Spleen (tissue), 11 donors: ENCODE results near the gene MAN1B1. TPM values are rescaled to one million over a fixed set of nuclear protein-coding genes. Genes with fewer than 3 reads are reported as not detected.

Experiments
- DNase-seq: peaks from one replicate; pipeline ENCODE4 v3.0.0-alpha.2; 2020
- H3K27ac ChIP-seq, 8 donors: fragments of 200-600 bp; sonication (generic) in 7 of 8; 1 replicate in 4 of 8; 2 replicates in 4 of 8; pipeline versions ENCODE4 v1.5.0 to v1.8.0; 2016 to 2021; ENCODE audit warnings: inconsistent platforms in 4 of 8, mild to moderate bottlenecking in 4 of 8, moderate library complexity in 1 of 8
- H3K27me3 ChIP-seq, 7 donors: fragments of 200-600 bp; sonication (generic) in 6 of 7; replicated peaks in 1 of 7; 1 replicate in 4 of 7; 2 replicates in 3 of 7; pipeline versions ENCODE4 v1.5.0 to v1.8.0; 2016 to 2021; ENCODE audit warnings: inconsistent platforms in 3 of 7, mild to moderate bottlenecking in 1 of 7
- H3K36me3 ChIP-seq, 6 donors: fragments of 200-600 bp; sonication (generic) in 5 of 6; 1 replicate in 4 of 6; 2 replicates in 2 of 6; pipeline versions ENCODE4 v1.5.0 to v1.8.0; 2016 to 2021; ENCODE audit warnings: inconsistent platforms in 2 of 6
- H3K4me1 ChIP-seq, 6 donors: fragments of 200-600 bp; sonication (generic) in 5 of 6; 1 replicate in 3 of 6; 2 replicates in 3 of 6; pipeline versions ENCODE4 v1.5.0 to v1.8.0; 2016 to 2021; ENCODE audit warnings: inconsistent platforms in 3 of 6
- H3K4me3 ChIP-seq, 8 donors: fragments of 200-600 bp; sonication (generic) in 7 of 8; 1 replicate in 4 of 8; 2 replicates in 4 of 8; pipeline versions ENCODE4 v1.5.0 to v1.8.0; 2016 to 2021; ENCODE audit warnings: inconsistent platforms in 4 of 8, mild to moderate bottlenecking in 4 of 8, moderate library complexity in 2 of 8
- H3K9me3 ChIP-seq, 8 donors: fragments of 200-600 bp; sonication (generic) in 7 of 8; 1 replicate in 4 of 8; 2 replicates in 4 of 8; pipeline versions ENCODE4 v1.5.0 to v1.8.0; 2016 to 2021; ENCODE audit warnings: inconsistent platforms in 4 of 8
- POLR2A ChIP-seq, 3 donors: fragments of 450-650 bp; IDR thresholded peaks; one replicate each; pipeline ENCODE4 v1.5.1; 2017; ENCODE audit warnings: antibody characterized with exemption in 3 of 3, mild to moderate bottlenecking in 1 of 3
- POLR2AphosphoS5 ChIP-seq, 3 donors: sonication (generic); formaldehyde crosslinking; IDR thresholded peaks; one replicate each; pipeline ENCODE4 v1.5.1; 2017; ENCODE audit warnings: antibody characterized with exemption in 3 of 3
- WGBS, 5 donors: extraction: QIAGEN DNeasy Blood & Tissue Kit in 3 of 5; methylation state at CpG; one replicate each; pipeline versions ENCODE4 v1.1.5 to v1.1.7; 2013 to 2018; 5-methylcytosine and 5-hydroxymethylcytosine counted together
- intact Hi-C: fragments of 100-400 bp; cut with DNase I; formaldehyde crosslinking; loops from one replicate; pipeline ENCODE4 v1.15.0; 2023; ENCODE audit warnings: low total_unique reads
- polyA plus RNA-seq, 3 donors: library from polyadenylated mRNA; stranded (reverse); fragments of 200-250 nt; gene quantifications; one replicate each; pipeline ENCODE4 v1.2.1, GENCODE V29; 2013
- total RNA-seq, 7 donors: library from RNA; depleted of rRNA in 3 of 7; stranded (reverse); fragments of >200 nt in 3 of 7; fragmentation: NEBNext Ultra II Directional in 4 of 7; extraction: Animal tissue kit (Norgen Biotek cat#: 25700) in 4 of 7; gene quantifications; one replicate each; pipeline versions ENCODE4 v1.1.0 to v1.2.1, GENCODE V29; 2016 to 2021
- TF ChIP-seq, protein P1 (sequence below), 11 experiments: fragments of 200-600 bp in 7 of 11; fragments of 450-650 bp in 4 of 11; sonication (generic) in 4 of 11; IDR thresholded peaks in 8 of 11; conservative IDR thresholded peaks in 3 of 11; 1 replicate in 7 of 11; 2 replicates in 4 of 11; pipeline versions ENCODE4 v1.4.0 to v1.8.0; 2016 to 2021; ENCODE audit warnings: antibody characterized with exemption in 11 of 11, inconsistent platforms in 4 of 11, mild to moderate bottlenecking in 1 of 11
- donor health status: healthy with polysubstance abuse.
- donor health status: DM: no; HTN: no; CAD: no; lungs with moderate emphysema.
- donor health status: DM: no; HTN: no; CAD: no.
- donor health status: Bipolar disorder and iron deficiency.
- donor health status: healthy.
- donor health status: DM: no; HTN: no; CAD: no.
- donor health status: DM: yes; HTN: yes; CAD: no.

MAN1B1 gene
- total and polyA plus RNA-seq, 10 donors: 43.2 to 112 (median 52.8) TPM

DNA sequence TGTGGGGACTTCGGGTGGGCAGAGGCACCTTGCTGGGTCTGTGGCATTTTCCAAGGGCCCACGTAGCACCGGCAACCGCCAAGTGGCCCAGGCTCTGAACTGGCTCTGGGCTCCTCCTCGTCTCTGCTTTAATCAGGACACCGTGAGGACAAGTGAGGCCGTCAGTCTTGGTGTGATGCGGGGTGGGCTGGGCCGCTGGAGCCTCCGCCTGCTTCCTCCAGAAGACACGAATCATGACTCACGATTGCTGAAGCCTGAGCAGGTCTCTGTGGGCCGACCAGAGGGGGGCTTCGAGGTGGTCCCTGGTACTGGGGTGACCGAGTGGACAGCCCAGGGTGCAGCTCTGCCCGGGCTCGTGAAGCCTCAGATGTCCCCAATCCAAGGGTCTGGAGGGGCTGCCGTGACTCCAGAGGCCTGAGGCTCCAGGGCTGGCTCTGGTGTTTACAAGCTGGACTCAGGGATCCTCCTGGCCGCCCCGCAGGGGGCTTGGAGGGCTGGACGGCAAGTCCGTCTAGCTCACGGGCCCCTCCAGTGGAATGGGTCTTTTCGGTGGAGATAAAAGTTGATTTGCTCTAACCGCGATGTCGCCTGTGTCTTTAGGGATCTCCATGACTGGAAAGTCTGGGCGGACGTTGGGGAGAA is 21.9 kb downstream of the MAN1B1 start:
- Histone ChIP-seq H3K9me3 (no peaks in the 10 kb centered on the region), H3K27me3 (no peaks in the 10 kb centered on the region), H3K4me3 (no peak overlapping the region), H3K27ac (no peak overlapping the region), H3K36me3 (peaks cover 0 to 97% (median 88%) of the 10 kb centered on the region in 6 donors), H3K4me1 (peaks cover 4 to 14% (median 10%) of the 10 kb centered on the region in 6 donors)
- WGBS, 5 donors: 87 to 93% (median 92%) methylated on average over 16 to 29 of the region's 29 CpGs
- no peak for DNase-seq
- TF ChIP-seq POLR2AphosphoS5 (IDR thresholded peaks at IDR 0.05): no peak
- TF ChIP-seq, protein P1, sequence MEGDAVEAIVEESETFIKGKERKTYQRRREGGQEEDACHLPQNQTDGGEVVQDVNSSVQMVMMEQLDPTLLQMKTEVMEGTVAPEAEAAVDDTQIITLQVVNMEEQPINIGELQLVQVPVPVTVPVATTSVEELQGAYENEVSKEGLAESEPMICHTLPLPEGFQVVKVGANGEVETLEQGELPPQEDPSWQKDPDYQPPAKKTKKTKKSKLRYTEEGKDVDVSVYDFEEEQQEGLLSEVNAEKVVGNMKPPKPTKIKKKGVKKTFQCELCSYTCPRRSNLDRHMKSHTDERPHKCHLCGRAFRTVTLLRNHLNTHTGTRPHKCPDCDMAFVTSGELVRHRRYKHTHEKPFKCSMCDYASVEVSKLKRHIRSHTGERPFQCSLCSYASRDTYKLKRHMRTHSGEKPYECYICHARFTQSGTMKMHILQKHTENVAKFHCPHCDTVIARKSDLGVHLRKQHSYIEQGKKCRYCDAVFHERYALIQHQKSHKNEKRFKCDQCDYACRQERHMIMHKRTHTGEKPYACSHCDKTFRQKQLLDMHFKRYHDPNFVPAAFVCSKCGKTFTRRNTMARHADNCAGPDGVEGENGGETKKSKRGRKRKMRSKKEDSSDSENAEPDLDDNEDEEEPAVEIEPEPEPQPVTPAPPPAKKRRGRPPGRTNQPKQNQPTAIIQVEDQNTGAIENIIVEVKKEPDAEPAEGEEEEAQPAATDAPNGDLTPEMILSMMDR (IDR thresholded peaks at IDR 0.05 in 8 of 11, conservative IDR thresholded peaks at IDR 0.05 in 3 of 11): no peak
- TF ChIP-seq POLR2A (IDR thresholded peaks at IDR 0.05): no peak
- intact Hi-C loops: no loop called here

GRCh38 chr9:137109250-137110146 is 22.7 kb downstream of the MAN1B1 start:
- H3K27me3 ChIP-seq: no peaks in the 10 kb centered on the region
- no peak overlapping the region for H3K4me3 ChIP-seq
- DNase-seq: no peak
- peaks cover 0 to 90% (median 80%) of the 10 kb centered on the region in 6 donors for H3K36me3 ChIP-seq
- peaks cover 5 to 20% (median 11%) of the 10 kb centered on the region in 6 donors for H3K4me1 ChIP-seq
- H3K27ac ChIP-seq: no peak overlapping the region
- intact Hi-C loops: no loop called here
- TF ChIP-seq POLR2AphosphoS5 (IDR thresholded peaks at IDR 0.05) (peak in 1 of 3 donors; percentile 51), POLR2A (IDR thresholded peaks at IDR 0.05) (no peak)
- TF ChIP-seq, protein P1 (IDR thresholded peaks at IDR 0.05 in 8 of 11, conservative IDR thresholded peaks at IDR 0.05 in 3 of 11): no peak
- H3K9me3 ChIP-seq: no peaks in the 10 kb centered on the region
- WGBS, 5 donors: 81 to 86% (median 83%) methylated on average over 23 to 34 of the region's 34 CpGs

DNA sequence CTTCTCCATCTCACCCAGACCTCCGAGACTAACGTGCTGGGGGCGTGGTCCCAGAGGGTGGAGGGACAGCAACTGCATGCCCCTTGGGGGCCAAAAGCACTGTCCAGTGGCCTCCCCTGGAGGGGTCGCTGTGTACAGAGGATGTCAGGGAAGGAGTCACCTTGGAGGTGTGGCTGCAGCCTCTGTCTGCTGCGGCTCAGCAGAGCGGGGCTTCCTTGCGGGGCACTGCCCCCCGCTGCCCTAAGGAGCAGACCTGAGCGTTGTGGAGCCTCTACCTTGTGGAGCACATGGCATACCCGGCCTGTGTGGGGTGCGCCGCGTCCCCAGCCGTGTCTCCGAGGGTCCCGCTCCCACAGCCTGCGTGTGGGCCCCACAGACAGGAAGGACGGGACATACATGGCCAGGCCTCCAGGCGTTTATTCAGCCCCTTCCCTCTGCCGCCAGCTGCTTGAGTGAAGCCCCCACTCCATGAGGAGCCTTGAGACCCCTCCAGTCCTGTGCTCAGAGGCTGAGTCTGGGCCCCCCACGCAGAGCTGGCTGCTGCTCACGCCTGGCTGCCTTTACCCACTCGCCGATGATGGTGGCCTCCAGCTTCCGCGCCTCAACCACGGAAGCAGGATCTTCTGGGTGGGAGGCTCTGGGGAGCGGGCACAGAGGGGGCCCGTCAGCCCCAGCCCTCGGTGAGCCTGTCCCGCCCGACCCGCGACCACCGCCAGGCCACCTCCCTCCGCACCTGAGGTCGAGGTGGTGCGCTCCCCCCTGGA is 23.5 kb downstream of the MAN1B1 start:
- 89 to 94% (median 90%) methylated on average over 18 to 38 of the region's 38 CpGs for WGBS, 5 donors
- Histone ChIP-seq H3K27ac (no peak overlapping the region), H3K36me3 (peaks cover 0 to 81% (median 72%) of the 10 kb centered on the region in 6 donors), H3K4me1 (peaks cover 8 to 28% (median 19%) of the 10 kb centered on the region in 6 donors), H3K27me3 (no peaks in the 10 kb centered on the region), H3K9me3 (no peaks in the 10 kb centered on the region), H3K4me3 (no peak overlapping the region)
- intact Hi-C loops: no loop called here
- TF ChIP-seq POLR2AphosphoS5 (IDR thresholded peaks at IDR 0.05): peak in 2 of 3 donors; percentile 8 to 40
- TF ChIP-seq, protein P1 (IDR thresholded peaks at IDR 0.05 in 8 of 11, conservative IDR thresholded peaks at IDR 0.05 in 3 of 11): no peak
- no peak for DNase-seq
